IMR-90 (cell line): ENCODE data around the gene GAB1. TPM values are rescaled to one million over a fixed set of nuclear protein-coding genes. Genes with fewer than 3 reads are reported as not detected.

Source experiments
- ATAC-seq: fragments of 200-7000 bp; cut with Tn5 transposase; 2 replicates; pipeline ENCODE4 v1.9.1; 2020; ENCODE audit warnings: low read depth, mild to moderate bottlenecking, moderate library complexity
- BruUV-seq: library from RNA; stranded (reverse); fragments of 400-500 nt; replicated peaks from 2 replicates; lab custom pipeline; 2021; lab: Mats Ljungman, UMichigan
- CTCF ChIA-PET: fragments of 300-600 bp; formaldehyde crosslinking; extraction: SDS; loops from one replicate; lab custom pipeline; 2021; ENCODE audit warnings: antibody characterized with exemption; lab: Yijun Ruan, JAX
- POLR2A ChIA-PET: fragments of 300-600 bp; sonication (Branson Sonifier 250); formaldehyde crosslinking; loops from one replicate; lab custom pipeline; 2022; ENCODE audit warnings: antibody characterized with exemption; ENCODE audit not compliant: unreplicated experiment; lab: Charles Lee
- DNase-seq: peaks from one replicate; pipeline ENCODE4 v3.0.0; 2013
- H2AFZ ChIP-seq: replicated peaks from 2 replicates; pipeline ENCODE3; 2013; ENCODE audit warnings: low read length, mild to moderate bottlenecking; ENCODE audit not compliant: poor library complexity
- H2AK5ac ChIP-seq: 2 replicates; pipeline ENCODE4 v1.6.1; 2013; ENCODE audit warnings: low read depth, low read length, inconsistent platforms
- H2AK9ac ChIP-seq: replicated peaks from 2 replicates; pipeline ENCODE3; 2013; ENCODE audit warnings: mild to moderate bottlenecking, low read depth, low read length, moderate library complexity; ENCODE audit not compliant: poor library complexity
- H2BK120ac ChIP-seq: 2 replicates; pipeline ENCODE4 v1.6.1; 2013; ENCODE audit warnings: low read depth, low read length, inconsistent platforms
- H2BK15ac ChIP-seq: 3 replicates; pipeline ENCODE4 v1.6.1; 2013; ENCODE audit warnings: low read depth, low read length, inconsistent platforms
- H2BK20ac ChIP-seq: 2 replicates; pipeline ENCODE4 v1.6.1; 2013; ENCODE audit warnings: low read depth, mild to moderate bottlenecking, inconsistent platforms, low read length, moderate library complexity
- H2BK5ac ChIP-seq: 2 replicates; pipeline ENCODE4 v1.6.1; 2013; ENCODE audit warnings: mild to moderate bottlenecking, low read depth, low read length, inconsistent platforms; ENCODE audit not compliant: poor library complexity, severe bottlenecking
- H3K14ac ChIP-seq: replicated peaks from 2 replicates; pipeline ENCODE4 v1.6.1; 2013; ENCODE audit warnings: low read depth, low read length, inconsistent platforms
- H3K18ac ChIP-seq: 2 replicates; pipeline ENCODE4 v1.6.1; 2013; ENCODE audit warnings: low read depth, low read length, control low read depth
- H3K23ac ChIP-seq: 2 replicates; pipeline ENCODE4 v1.6.1; 2013; ENCODE audit warnings: low read depth, low read length, inconsistent platforms
- H3K27ac ChIP-seq: 2 replicates; pipeline ENCODE4 v1.5.1; 2013; ENCODE audit warnings: mild to moderate bottlenecking, control low read depth, low read length; ENCODE audit not compliant: insufficient read depth
- H3K27me3 ChIP-seq: 2 replicates; pipeline ENCODE4 v1.6.1; 2013; ENCODE audit warnings: low read length; ENCODE audit not compliant: control insufficient read depth, insufficient read depth
- H3K36me3 ChIP-seq: 2 replicates; pipeline ENCODE4 v1.6.1; 2013; ENCODE audit warnings: low read length, mixed read lengths; ENCODE audit not compliant: control insufficient read depth, insufficient read depth
- H3K4ac ChIP-seq: 2 replicates; pipeline ENCODE4 v1.6.1; 2013; ENCODE audit warnings: low read depth, low read length, inconsistent platforms
- H3K4me1 ChIP-seq: 2 replicates; pipeline ENCODE4 v1.6.1; 2013; ENCODE audit warnings: low read length, mixed read lengths; ENCODE audit not compliant: control insufficient read depth, insufficient read depth
- H3K4me2 ChIP-seq: 2 replicates; pipeline ENCODE4 v1.6.1; 2013; ENCODE audit warnings: low read depth, mild to moderate bottlenecking, control low read depth, low read length, moderate library complexity
- H3K4me3 ChIP-seq: 2 replicates; pipeline ENCODE4 v1.5.1; 2013; ENCODE audit warnings: low read depth, mild to moderate bottlenecking, control low read depth, low read length, moderate library complexity; ENCODE audit not compliant: insufficient read depth
- H3K56ac ChIP-seq: 2 replicates; pipeline ENCODE4 v1.6.1; 2013; ENCODE audit warnings: low read length, inconsistent platforms; ENCODE audit not compliant: insufficient read depth; ENCODE audit errors: extremely low read depth
- H3K79me1 ChIP-seq, 2 experiments: 2 replicates each; pipeline ENCODE4 v1.6.1; 2013; ENCODE audit warnings: low read length in 2 of 2, inconsistent platforms in 1 of 2, low read depth in 1 of 2
- H3K9ac ChIP-seq: 2 replicates; pipeline ENCODE4 v1.6.1; 2013; ENCODE audit warnings: low read depth, low read length, control low read depth
- H3K9me1 ChIP-seq: 2 replicates; pipeline ENCODE4 v1.6.1; 2013; ENCODE audit warnings: low read length, inconsistent platforms; ENCODE audit not compliant: insufficient read depth
- H3K9me3 ChIP-seq: 2 replicates; pipeline ENCODE4 v1.6.1; 2013; ENCODE audit warnings: low read length; ENCODE audit not compliant: control insufficient read depth, insufficient read depth
- H4K20me1 ChIP-seq: 2 replicates; pipeline ENCODE4 v1.6.1; 2013; ENCODE audit warnings: low read length, inconsistent platforms; ENCODE audit not compliant: insufficient read depth
- H4K5ac ChIP-seq: 2 replicates; pipeline ENCODE4 v1.6.1; 2013; ENCODE audit warnings: mild to moderate bottlenecking, low read depth, low read length, control low read depth
- H4K8ac ChIP-seq, 2 experiments: 2 replicates each; pipeline ENCODE4 v1.6.1; 2013; ENCODE audit warnings: low read depth in 2 of 2, low read length in 2 of 2, control low read depth in 1 of 2, inconsistent platforms in 1 of 2
- H4K91ac ChIP-seq: 2 replicates; pipeline ENCODE4 v1.6.1; 2013; ENCODE audit warnings: low read depth, low read length, inconsistent platforms; ENCODE audit not compliant: insufficient read depth
- BHLHE40 ChIP-seq: fragments of 150-350 bp; IDR thresholded peaks from 2 replicates; pipeline ENCODE4 v1.6.1; 2016; ENCODE audit warnings: mild to moderate bottlenecking, low read depth, low read length
- CEBPB ChIP-seq: IDR thresholded peaks from 2 replicates; pipeline ENCODE4 v1.6.1; 2012; ENCODE audit warnings: low read depth, low read length, improper control_type of control experiment
- CHD1 ChIP-seq: IDR thresholded peaks from 2 replicates; pipeline ENCODE4 v1.6.1; 2012; ENCODE audit warnings: low read depth, low read length, improper control_type of control experiment
- CTCF ChIP-seq: conservative IDR thresholded peaks from 2 replicates; pipeline ENCODE4 v1.5.1; 2012; ENCODE audit warnings: mild to moderate bottlenecking, low read depth, low read length, improper control_type of control experiment
- ELK1 ChIP-seq: fragments of 150-350 bp; IDR thresholded peaks from 2 replicates; pipeline ENCODE4 v1.6.1; 2016; ENCODE audit warnings: low read depth, mild to moderate bottlenecking, low read length, moderate library complexity, borderline replicate concordance
- FOS ChIP-seq: fragments of 150-350 bp; IDR thresholded peaks from 2 replicates; pipeline ENCODE4 v1.6.1; 2016; ENCODE audit warnings: low read depth, low read length
- MAFK ChIP-seq: IDR thresholded peaks from 2 replicates; pipeline ENCODE4 v1.6.1; 2012; ENCODE audit warnings: low read depth, low read length, improper control_type of control experiment
- MAZ ChIP-seq: IDR thresholded peaks from 2 replicates; pipeline ENCODE4 v1.6.1; 2012; ENCODE audit warnings: low read depth, mild to moderate bottlenecking, low read length, improper control_type of control experiment, moderate library complexity, borderline replicate concordance
- MXI1 ChIP-seq: IDR thresholded peaks from 2 replicates; pipeline ENCODE4 v1.6.1; 2012; ENCODE audit warnings: low read depth, mild to moderate bottlenecking, low read length, moderate library complexity, borderline replicate concordance
- NFE2L2 ChIP-seq: fragments of 150-350 bp; IDR thresholded peaks from 2 replicates; pipeline ENCODE4 v1.6.1; 2016; ENCODE audit warnings: low read depth, mild to moderate bottlenecking, low read length
- POLR2A ChIP-seq: IDR thresholded peaks from 2 replicates; pipeline ENCODE4 v1.6.1; 2012; ENCODE audit warnings: mild to moderate bottlenecking, low read depth, low read length
- RAD21 ChIP-seq: IDR thresholded peaks from 2 replicates; pipeline ENCODE4 v1.6.1; 2012; ENCODE audit warnings: low read length, improper control_type of control experiment
- RCOR1 ChIP-seq: IDR thresholded peaks from 2 replicates; pipeline ENCODE4 v1.6.1; 2012; ENCODE audit warnings: mild to moderate bottlenecking, low read length, improper control_type of control experiment; ENCODE audit not compliant: insufficient replicate concordance
- RFX5 ChIP-seq: IDR thresholded peaks from 2 replicates; pipeline ENCODE4 v1.8.0; 2012; ENCODE audit warnings: low read depth, mild to moderate bottlenecking, low read length, moderate library complexity
- SMC3 ChIP-seq: fragments of 150-350 bp; IDR thresholded peaks from 2 replicates; pipeline ENCODE4 v1.6.1; 2016; ENCODE audit warnings: low read depth, mild to moderate bottlenecking, antibody characterized with exemption, low read length, moderate library complexity
- USF2 ChIP-seq: fragments of 150-350 bp; IDR thresholded peaks from 2 replicates; pipeline ENCODE4 v1.6.1; 2017; ENCODE audit warnings: mild to moderate bottlenecking, antibody characterized with exemption, low read length, low read depth
- WGBS, 2 experiments: methylation state at CpG; one replicate each; pipeline versions ENCODE4 v1.1.5 to v1.1.7; 2013; ENCODE audit warnings: missing lambda C conversion rate in 2 of 2; ENCODE audit not compliant: insufficient read length in 1 of 2; ENCODE audit errors: extremely low coverage in 2 of 2; 5-methylcytosine and 5-hydroxymethylcytosine counted together
- dilution Hi-C: fragments of 300-500 bp; cut with HindIII; formaldehyde crosslinking; loops from one replicate; pipeline ENCODE4 v1.14.3; 2018; ENCODE audit warnings: low sequenced_read_pairs; ENCODE audit not compliant: unreplicated experiment
- in situ Hi-C: fragments of 300-500 bp; cut with MboI; formaldehyde crosslinking; loops from 3 replicates; pipeline ENCODE4 v1.14.3; 2019; ENCODE audit warnings: low sequenced_read_pairs, inconsistent platforms, mixed read lengths
- intact Hi-C: fragments of 100-400 bp; cut with micrococcal nuclease; formaldehyde crosslinking; loops from 2 replicates; pipeline ENCODE4 v1.10.0; 2022
- polyA plus RNA-seq, 3 experiments: library from polyadenylated mRNA; depleted of rRNA; stranded (reverse); fragments of >200 nt; gene quantifications; 2 replicates each; pipeline ENCODE4 v1.2.3, GENCODE V29; 2012; ENCODE audit warnings: low replicate concordance in 1 of 3
- total RNA-seq: library from RNA; depleted of rRNA; stranded (reverse); fragments of >200 nt; gene quantifications from 2 replicates; pipeline ENCODE4 v1.2.3, GENCODE V29; 2012

GAB1 gene
- total and polyA plus RNA-seq, 2 of the 4 experiments (the other 2 are of a cell fraction): 2.8 to 12.0 TPM

GRCh38 chr4:143393195-143393594, 56.5 kb downstream of the GAB1 start:
- no peak overlapping the region for H2AFZ ChIP-seq
- H2BK120ac ChIP-seq: peak overlapping the region; percentile 71; the same call in 1 of the 2 replicates
- H3K4me3 ChIP-seq: no peak overlapping the region
- H3K4me2 ChIP-seq: no peak overlapping the region
- in situ Hi-C loops: no loop called here
- H4K91ac ChIP-seq: no peak overlapping the region
- H3K23ac ChIP-seq: peak overlapping the region; percentile 27; the same call in 1 of the 2 replicates
- peak overlapping the region; percentile 43; the same call in 1 of the 3 replicates for H2BK15ac ChIP-seq
- H3K9me1 ChIP-seq: peaks cover 16% of the 10 kb centered on the region
- peak overlapping the region; percentile 79; the same call in 1 of the 2 replicates for H3K18ac ChIP-seq
- H4K8ac ChIP-seq: 0 out of 4 replicates have a peak overlapping the region, but pooled peaks of 1 of the 2 experiments have one; percentile 58
- ATAC-seq (no peak), DNase-seq (no peak)
- H3K9ac ChIP-seq: no peak overlapping the region
- H2BK20ac ChIP-seq: peak overlapping the region; percentile 8; the same call in 1 of the 2 replicates
- H3K27ac ChIP-seq: no peak overlapping the region
- H2AK9ac ChIP-seq: no peak overlapping the region
- no TSS peak for BruUV-seq
- no peak overlapping the region for H3K56ac ChIP-seq
- peak overlapping the region; percentile 52; the same call in 1 of the 2 replicates for H3K4ac ChIP-seq
- POLR2A ChIA-PET: no interaction called here
- H3K9me3 ChIP-seq: no peaks in the 10 kb centered on the region
- no peak overlapping the region for H2BK5ac ChIP-seq
- dilution Hi-C loops: no loop called here
- CTCF ChIA-PET: no interaction called here
- no peak overlapping the region for H3K14ac ChIP-seq
- no peak overlapping the region for H4K5ac ChIP-seq
- peaks cover 3% of the 10 kb centered on the region; the same call in 1 of the 2 replicates for H4K20me1 ChIP-seq
- H3K79me1 ChIP-seq: peaks cover 20 to 43% of the 10 kb centered on the region in 2 experiments
- H3K36me3 ChIP-seq: no peaks in the 10 kb centered on the region
- H3K27me3 ChIP-seq: no peaks in the 10 kb centered on the region
- intact Hi-C loops: loop anchor here (2.0 kb wide), 1 partner anchor 56 kb away; the partner anchor contains the start of gene GAB1
- no CpG with 5 or more reads among the region's 1 CpG for WGBS, 2 experiments
- peak overlapping the region; percentile 64; the same call in 1 of the 2 replicates for H2AK5ac ChIP-seq
- peaks cover 24% of the 10 kb centered on the region for H3K4me1 ChIP-seq
- TF ChIP-seq MXI1: no peak
- TF ChIP-seq FOS: no peak
- no peak for TF ChIP-seq RAD21
- no peak for TF ChIP-seq SMC3
- TF ChIP-seq RFX5: no peak
- no peak for TF ChIP-seq MAZ
- TF ChIP-seq POLR2A: no peak
- TF ChIP-seq BHLHE40: no peak
- TF ChIP-seq ELK1: no peak
- no peak for TF ChIP-seq USF2
- TF ChIP-seq CEBPB: no peak
- TF ChIP-seq CTCF: no peak
- TF ChIP-seq RCOR1: no peak
- TF ChIP-seq CHD1: no peak
- TF ChIP-seq NFE2L2: no peak
- no peak for TF ChIP-seq MAFK
